IMR-90 (cell line): ENCODE measurements around the gene BCAR1. TPM values are rescaled to one million over a fixed set of nuclear protein-coding genes. Genes with fewer than 3 reads are reported as not detected.

Source experiments
- ATAC-seq: fragments of 200-7000 bp; cut with Tn5 transposase; 2 replicates; pipeline ENCODE4 v1.9.1; 2020; ENCODE audit warnings: low read depth, mild to moderate bottlenecking, moderate library complexity
- BruUV-seq: library from RNA; stranded (reverse); fragments of 400-500 nt; replicated peaks from 2 replicates; lab custom pipeline; 2021; lab: Mats Ljungman, UMichigan
- CTCF ChIA-PET: fragments of 300-600 bp; formaldehyde crosslinking; extraction: SDS; loops from one replicate; lab custom pipeline; 2021; ENCODE audit warnings: antibody characterized with exemption; lab: Yijun Ruan, JAX
- POLR2A ChIA-PET: fragments of 300-600 bp; sonication (Branson Sonifier 250); formaldehyde crosslinking; loops from one replicate; lab custom pipeline; 2022; ENCODE audit warnings: antibody characterized with exemption; ENCODE audit not compliant: unreplicated experiment; lab: Charles Lee
- DNase-seq: peaks from one replicate; pipeline ENCODE4 v3.0.0; 2013
- H2AFZ ChIP-seq: replicated peaks from 2 replicates; pipeline ENCODE3; 2013; ENCODE audit warnings: low read length, mild to moderate bottlenecking; ENCODE audit not compliant: poor library complexity
- H2AK5ac ChIP-seq: 2 replicates; pipeline ENCODE4 v1.6.1; 2013; ENCODE audit warnings: low read depth, low read length, inconsistent platforms
- H2AK9ac ChIP-seq: replicated peaks from 2 replicates; pipeline ENCODE3; 2013; ENCODE audit warnings: mild to moderate bottlenecking, low read depth, low read length, moderate library complexity; ENCODE audit not compliant: poor library complexity
- H2BK120ac ChIP-seq: 2 replicates; pipeline ENCODE4 v1.6.1; 2013; ENCODE audit warnings: low read depth, low read length, inconsistent platforms
- H2BK15ac ChIP-seq: 3 replicates; pipeline ENCODE4 v1.6.1; 2013; ENCODE audit warnings: low read depth, low read length, inconsistent platforms
- H2BK20ac ChIP-seq: 2 replicates; pipeline ENCODE4 v1.6.1; 2013; ENCODE audit warnings: low read depth, mild to moderate bottlenecking, inconsistent platforms, low read length, moderate library complexity
- H2BK5ac ChIP-seq: 2 replicates; pipeline ENCODE4 v1.6.1; 2013; ENCODE audit warnings: mild to moderate bottlenecking, low read depth, low read length, inconsistent platforms; ENCODE audit not compliant: poor library complexity, severe bottlenecking
- H3K14ac ChIP-seq: replicated peaks from 2 replicates; pipeline ENCODE4 v1.6.1; 2013; ENCODE audit warnings: low read depth, low read length, inconsistent platforms
- H3K18ac ChIP-seq: 2 replicates; pipeline ENCODE4 v1.6.1; 2013; ENCODE audit warnings: low read depth, low read length, control low read depth
- H3K23ac ChIP-seq: 2 replicates; pipeline ENCODE4 v1.6.1; 2013; ENCODE audit warnings: low read depth, low read length, inconsistent platforms
- H3K27ac ChIP-seq: 2 replicates; pipeline ENCODE4 v1.5.1; 2013; ENCODE audit warnings: mild to moderate bottlenecking, control low read depth, low read length; ENCODE audit not compliant: insufficient read depth
- H3K27me3 ChIP-seq: 2 replicates; pipeline ENCODE4 v1.6.1; 2013; ENCODE audit warnings: low read length; ENCODE audit not compliant: control insufficient read depth, insufficient read depth
- H3K36me3 ChIP-seq: 2 replicates; pipeline ENCODE4 v1.6.1; 2013; ENCODE audit warnings: low read length, mixed read lengths; ENCODE audit not compliant: control insufficient read depth, insufficient read depth
- H3K4ac ChIP-seq: 2 replicates; pipeline ENCODE4 v1.6.1; 2013; ENCODE audit warnings: low read depth, low read length, inconsistent platforms
- H3K4me1 ChIP-seq: 2 replicates; pipeline ENCODE4 v1.6.1; 2013; ENCODE audit warnings: low read length, mixed read lengths; ENCODE audit not compliant: control insufficient read depth, insufficient read depth
- H3K4me2 ChIP-seq: 2 replicates; pipeline ENCODE4 v1.6.1; 2013; ENCODE audit warnings: low read depth, mild to moderate bottlenecking, control low read depth, low read length, moderate library complexity
- H3K4me3 ChIP-seq: 2 replicates; pipeline ENCODE4 v1.5.1; 2013; ENCODE audit warnings: low read depth, mild to moderate bottlenecking, control low read depth, low read length, moderate library complexity; ENCODE audit not compliant: insufficient read depth
- H3K56ac ChIP-seq: 2 replicates; pipeline ENCODE4 v1.6.1; 2013; ENCODE audit warnings: low read length, inconsistent platforms; ENCODE audit not compliant: insufficient read depth; ENCODE audit errors: extremely low read depth
- H3K79me1 ChIP-seq, 2 experiments: 2 replicates each; pipeline ENCODE4 v1.6.1; 2013; ENCODE audit warnings: low read length in 2 of 2, inconsistent platforms in 1 of 2, low read depth in 1 of 2
- H3K9ac ChIP-seq: 2 replicates; pipeline ENCODE4 v1.6.1; 2013; ENCODE audit warnings: low read depth, low read length, control low read depth
- H3K9me1 ChIP-seq: 2 replicates; pipeline ENCODE4 v1.6.1; 2013; ENCODE audit warnings: low read length, inconsistent platforms; ENCODE audit not compliant: insufficient read depth
- H3K9me3 ChIP-seq: 2 replicates; pipeline ENCODE4 v1.6.1; 2013; ENCODE audit warnings: low read length; ENCODE audit not compliant: control insufficient read depth, insufficient read depth
- H4K20me1 ChIP-seq: 2 replicates; pipeline ENCODE4 v1.6.1; 2013; ENCODE audit warnings: low read length, inconsistent platforms; ENCODE audit not compliant: insufficient read depth
- H4K5ac ChIP-seq: 2 replicates; pipeline ENCODE4 v1.6.1; 2013; ENCODE audit warnings: mild to moderate bottlenecking, low read depth, low read length, control low read depth
- H4K8ac ChIP-seq, 2 experiments: 2 replicates each; pipeline ENCODE4 v1.6.1; 2013; ENCODE audit warnings: low read depth in 2 of 2, low read length in 2 of 2, control low read depth in 1 of 2, inconsistent platforms in 1 of 2
- H4K91ac ChIP-seq: 2 replicates; pipeline ENCODE4 v1.6.1; 2013; ENCODE audit warnings: low read depth, low read length, inconsistent platforms; ENCODE audit not compliant: insufficient read depth
- BHLHE40 ChIP-seq: fragments of 150-350 bp; IDR thresholded peaks from 2 replicates; pipeline ENCODE4 v1.6.1; 2016; ENCODE audit warnings: mild to moderate bottlenecking, low read depth, low read length
- CEBPB ChIP-seq: IDR thresholded peaks from 2 replicates; pipeline ENCODE4 v1.6.1; 2012; ENCODE audit warnings: low read depth, low read length, improper control_type of control experiment
- CHD1 ChIP-seq: IDR thresholded peaks from 2 replicates; pipeline ENCODE4 v1.6.1; 2012; ENCODE audit warnings: low read depth, low read length, improper control_type of control experiment
- ELK1 ChIP-seq: fragments of 150-350 bp; IDR thresholded peaks from 2 replicates; pipeline ENCODE4 v1.6.1; 2016; ENCODE audit warnings: low read depth, mild to moderate bottlenecking, low read length, moderate library complexity, borderline replicate concordance
- MAFK ChIP-seq: IDR thresholded peaks from 2 replicates; pipeline ENCODE4 v1.6.1; 2012; ENCODE audit warnings: low read depth, low read length, improper control_type of control experiment
- MXI1 ChIP-seq: IDR thresholded peaks from 2 replicates; pipeline ENCODE4 v1.6.1; 2012; ENCODE audit warnings: low read depth, mild to moderate bottlenecking, low read length, moderate library complexity, borderline replicate concordance
- NFE2L2 ChIP-seq: fragments of 150-350 bp; IDR thresholded peaks from 2 replicates; pipeline ENCODE4 v1.6.1; 2016; ENCODE audit warnings: low read depth, mild to moderate bottlenecking, low read length
- POLR2A ChIP-seq: IDR thresholded peaks from 2 replicates; pipeline ENCODE4 v1.6.1; 2012; ENCODE audit warnings: mild to moderate bottlenecking, low read depth, low read length
- RAD21 ChIP-seq: IDR thresholded peaks from 2 replicates; pipeline ENCODE4 v1.6.1; 2012; ENCODE audit warnings: low read length, improper control_type of control experiment
- RCOR1 ChIP-seq: IDR thresholded peaks from 2 replicates; pipeline ENCODE4 v1.6.1; 2012; ENCODE audit warnings: mild to moderate bottlenecking, low read length, improper control_type of control experiment; ENCODE audit not compliant: insufficient replicate concordance
- WGBS, 2 experiments: methylation state at CpG; one replicate each; pipeline versions ENCODE4 v1.1.5 to v1.1.7; 2013; ENCODE audit warnings: missing lambda C conversion rate in 2 of 2; ENCODE audit not compliant: insufficient read length in 1 of 2; ENCODE audit errors: extremely low coverage in 2 of 2; 5-methylcytosine and 5-hydroxymethylcytosine counted together
- dilution Hi-C: fragments of 300-500 bp; cut with HindIII; formaldehyde crosslinking; loops from one replicate; pipeline ENCODE4 v1.14.3; 2018; ENCODE audit warnings: low sequenced_read_pairs; ENCODE audit not compliant: unreplicated experiment
- in situ Hi-C: fragments of 300-500 bp; cut with MboI; formaldehyde crosslinking; loops from 3 replicates; pipeline ENCODE4 v1.14.3; 2019; ENCODE audit warnings: low sequenced_read_pairs, inconsistent platforms, mixed read lengths
- intact Hi-C: fragments of 100-400 bp; cut with micrococcal nuclease; formaldehyde crosslinking; loops from 2 replicates; pipeline ENCODE4 v1.10.0; 2022
- polyA plus RNA-seq, 3 experiments: library from polyadenylated mRNA; depleted of rRNA; stranded (reverse); fragments of >200 nt; gene quantifications; 2 replicates each; pipeline ENCODE4 v1.2.3, GENCODE V29; 2012; ENCODE audit warnings: low replicate concordance in 1 of 3
- total RNA-seq: library from RNA; depleted of rRNA; stranded (reverse); fragments of >200 nt; gene quantifications from 2 replicates; pipeline ENCODE4 v1.2.3, GENCODE V29; 2012

Gene BCAR1
- total and polyA plus RNA-seq, 2 of the 4 experiments (the other 2 are of a cell fraction): 18.1 to 99.4 TPM

GRCh38 chr16:75273054-75273925 lies 21.9 kb upstream of the BCAR1 start:
- no peak overlapping the region for H3K4me3 ChIP-seq
- peak overlapping the region; percentile 28 for H4K91ac ChIP-seq
- H3K27ac ChIP-seq: no peak overlapping the region
- H3K4me2 ChIP-seq: no peak overlapping the region
- DNase-seq: peak; percentile 72
- H3K56ac ChIP-seq: no peak overlapping the region
- 0 out of 2 replicates have a peak overlapping the region, but pooled peaks have one; percentile 14 for H3K14ac ChIP-seq
- peak overlapping the region; percentile 37 for H2BK20ac ChIP-seq
- H3K79me1 ChIP-seq: peaks cover 0 to under 1% of the 10 kb centered on the region in 2 experiments; a peak in 1 of 4 replicates
- peak overlapping the region; percentile 15 for H2AK9ac ChIP-seq
- in situ Hi-C loops: no loop called here
- no peak overlapping the region for H4K5ac ChIP-seq
- POLR2A ChIA-PET: no interaction called here
- dilution Hi-C loops: no loop called here
- no TSS peak for BruUV-seq
- peaks cover 8% of the 10 kb centered on the region for H3K4me1 ChIP-seq
- intact Hi-C loops: no loop called here
- no peak overlapping the region for H2AFZ ChIP-seq
- H3K9me3 ChIP-seq: no peaks in the 10 kb centered on the region
- no peaks in the 10 kb centered on the region for H3K36me3 ChIP-seq
- H2BK5ac ChIP-seq: no peak overlapping the region
- no peak overlapping the region for H3K18ac ChIP-seq
- no peak overlapping the region for H3K23ac ChIP-seq
- 83% methylated on average over 7 of the region's 23 CpGs; no CpG with 5 or more reads in 1 of the 2 experiments for WGBS, 2 experiments
- H2BK15ac ChIP-seq: no peak overlapping the region; the same call in 2 of the 3 replicates
- H3K27me3 ChIP-seq: no peaks in the 10 kb centered on the region
- CTCF ChIA-PET: interaction anchor here (0.6 kb wide), 1 partner anchor 118 kb away, joined by 3 read pairs; no protein-coding TSS in a partner anchor
- H2AK5ac ChIP-seq: peak overlapping the region; percentile 13
- peak overlapping the region; percentile 27; the same call in 1 of the 2 replicates for H3K4ac ChIP-seq
- no peak for TF ChIP-seq RCOR1
- no peak for TF ChIP-seq ELK1
- TF ChIP-seq BHLHE40: no peak
- TF ChIP-seq CHD1: no peak
- TF ChIP-seq MAFK: no peak
- no peak for TF ChIP-seq NFE2L2
- no peak for TF ChIP-seq POLR2A
- no peak for TF ChIP-seq RAD21
- TF ChIP-seq CEBPB: no peak
- no peak for TF ChIP-seq MXI1
- no peaks in the 10 kb centered on the region for H4K20me1 ChIP-seq
- H3K9ac ChIP-seq: no peak overlapping the region
- H2BK120ac ChIP-seq: peak overlapping the region; percentile 52; the same call in 1 of the 2 replicates
- peak overlapping the region in 1 of 2 experiments; percentile 7; a peak in 1 of 4 replicates for H4K8ac ChIP-seq
- peaks cover 6% of the 10 kb centered on the region; the same call in 1 of the 2 replicates for H3K9me1 ChIP-seq
- peak; percentile 64; the same call in 1 of the 2 replicates for ATAC-seq
